Measurements from ENCODE around the gene GFI1B. TPM values are rescaled to one million over a fixed set of nuclear protein-coding genes. Genes with fewer than 3 reads are reported as not detected.

Gene GFI1B
- 0.03 to 0.14 TPM (median 0.12 TPM) in 3 of 5 replicates, not detected in the others for total RNA-seq (2022; extraction: Qiagen RNA extraction)

DNA sequence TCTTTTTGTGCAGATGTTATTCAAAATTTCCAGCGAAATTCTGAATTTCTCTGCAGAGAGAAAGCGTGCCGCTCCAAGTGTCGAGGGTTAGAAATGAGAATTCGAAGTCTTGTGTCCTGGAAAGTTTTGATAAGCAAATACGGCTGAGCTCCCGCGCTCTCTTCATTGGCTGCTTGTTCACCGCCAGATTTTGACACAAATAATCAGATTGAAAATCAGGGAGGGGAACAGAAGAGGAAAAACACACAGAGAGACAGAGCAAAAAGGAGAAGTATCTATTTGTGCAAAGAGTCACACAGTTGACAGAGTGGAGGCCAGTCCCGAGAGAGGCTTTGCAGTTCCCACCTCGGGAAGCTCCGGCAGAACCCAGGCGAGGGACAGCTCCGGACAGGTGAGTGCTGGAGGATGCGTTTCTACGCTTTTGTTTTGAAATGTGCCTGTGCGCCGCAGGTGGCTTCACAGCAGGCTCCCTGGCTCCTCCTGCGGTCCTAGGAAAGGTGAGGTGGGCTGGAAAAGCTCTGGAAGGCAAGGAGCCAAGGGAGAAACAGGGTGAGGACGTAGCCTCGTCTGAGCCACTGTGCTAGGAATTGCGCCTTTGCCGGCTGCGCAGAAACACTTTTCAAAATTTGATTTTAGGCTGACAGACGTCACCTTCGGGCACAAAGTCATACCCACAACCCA lies at the start of gene GFI1B:
TSS of gene GFI1B (plus strand) at position 244 of the 681 bp plus-strand sequence. CDS start 7,985 bp downstream, outside the sequence.

DNA sequence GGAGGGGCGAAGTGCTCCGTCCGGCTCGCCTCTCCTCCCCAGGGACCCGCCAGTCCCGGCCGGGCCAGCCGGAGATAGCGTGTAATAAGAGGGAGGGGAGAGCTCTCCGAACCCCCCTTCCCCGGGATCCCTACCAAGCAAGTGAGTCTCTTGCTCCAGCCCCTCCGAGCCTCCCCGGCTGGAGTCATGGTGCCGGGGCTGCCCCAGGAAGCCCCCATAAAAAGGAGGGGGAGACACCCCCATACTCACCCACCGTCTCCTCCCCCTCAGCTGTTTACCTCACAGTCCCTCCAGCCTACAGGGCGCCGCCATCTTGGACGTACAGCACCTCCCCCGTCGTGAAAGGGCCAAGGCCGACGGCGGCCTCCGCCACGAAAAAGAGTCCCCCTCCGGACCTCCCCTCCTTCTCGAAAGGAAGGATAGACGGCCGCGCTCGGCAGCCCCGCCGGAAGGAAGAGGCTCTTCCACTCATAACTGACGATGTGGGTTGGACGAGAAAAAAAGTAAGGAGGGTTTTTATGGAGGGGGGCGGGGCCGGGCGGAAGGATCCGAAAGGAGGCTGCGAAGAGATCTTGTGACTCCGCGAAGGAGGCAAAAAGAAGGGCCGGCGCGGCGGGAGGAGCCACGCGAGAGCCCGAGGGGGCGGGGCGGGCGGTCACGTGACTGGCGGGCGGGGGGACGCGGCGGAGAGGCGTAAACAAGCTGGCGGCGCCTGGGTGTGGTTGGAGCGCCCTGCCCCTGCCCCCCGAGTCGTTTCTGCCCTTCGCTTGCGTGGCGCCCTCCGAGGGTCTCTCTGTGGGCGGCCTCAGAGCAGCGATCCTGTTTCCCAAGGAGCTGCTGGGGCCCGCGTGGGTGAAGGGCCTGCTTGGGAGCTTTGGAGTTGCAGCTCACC lies 34.0 kb upstream of the GFI1B start, which contains the start of gene TSC1:
TSS of gene TSC1 (minus strand) at position 323 of the 892 bp plus-strand sequence. CDS start 15,744 bp downstream, outside the sequence.

DNA sequence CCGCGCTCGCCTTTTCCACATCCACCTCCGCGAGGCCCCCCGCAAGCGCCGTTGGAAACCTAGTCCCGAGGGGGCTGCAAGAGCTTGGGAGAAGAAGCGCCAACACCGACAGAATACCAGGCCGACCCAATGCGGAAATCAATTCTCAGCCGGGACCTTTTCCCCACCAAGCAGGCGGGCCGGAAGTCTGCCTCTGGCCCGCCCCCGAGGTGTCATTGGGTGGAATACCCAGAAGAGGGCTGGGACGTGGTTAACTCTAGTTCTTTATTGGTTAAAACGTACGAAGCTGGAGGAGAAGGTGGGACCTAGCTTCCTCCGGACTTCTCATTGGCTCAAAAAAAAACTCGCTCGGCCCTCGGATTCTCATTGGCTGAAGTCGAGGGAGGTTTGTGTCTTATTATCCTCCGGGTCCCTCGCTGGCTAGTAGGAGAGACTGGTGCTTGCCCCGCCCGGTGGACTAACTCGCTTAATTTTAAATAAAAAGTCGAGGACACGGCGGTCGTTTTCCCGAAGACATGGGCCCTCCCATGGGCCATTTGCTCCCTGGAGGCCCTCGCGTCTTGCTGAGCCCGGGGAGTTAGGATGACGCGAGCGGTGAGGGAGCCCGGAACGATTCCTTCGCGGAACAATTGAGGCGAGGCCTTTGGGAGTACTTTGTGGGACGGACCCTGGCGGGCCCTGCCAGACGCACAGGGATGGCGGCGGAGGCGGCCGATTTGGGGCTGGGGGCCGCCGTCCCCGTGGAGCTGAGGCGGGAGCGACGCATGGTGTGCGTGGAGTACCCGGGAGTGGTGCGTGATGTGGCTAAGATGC lies 52.0 kb downstream of the GFI1B start, which contains the start of gene GTF3C5:
TSS of gene GTF3C5 (plus strand) at position 681 of the 813 bp plus-strand sequence. CDS start at position 696, 15 bp downstream.

Other genes starting within 250 kb of the GFI1B start
- 0.81 to 1.4 TPM (median 0.96 TPM) in 5 replicates for gene AK8, start 100.4 kb upstream of the GFI1B start, total RNA-seq (2022; extraction: Qiagen RNA extraction)
- gene SPACA9, start 99.8 kb upstream of the GFI1B start, total RNA-seq (2022; extraction: Qiagen RNA extraction) = 4.8 to 5.2 TPM (median 5.1 TPM) in 5 replicates
- gene TSC1, start 34.1 kb upstream of the GFI1B start, total RNA-seq (2022; extraction: Qiagen RNA extraction) = 14.9 to 19.5 TPM (median 16.1 TPM) in 5 replicates
- 56.9 to 72.3 TPM (median 67.6 TPM) in 5 replicates for gene GTF3C5, start 52.3 kb downstream of the GFI1B start, total RNA-seq (2022; extraction: Qiagen RNA extraction)
- 0.50 to 0.75 TPM (median 0.65 TPM) in 5 replicates for gene CEL, start 83.3 kb downstream of the GFI1B start, total RNA-seq (2022; extraction: Qiagen RNA extraction)
- gene RALGDS, start 142.5 kb downstream of the GFI1B start, total RNA-seq (2022; extraction: Qiagen RNA extraction) = 18.7 to 29.5 TPM (median 28.0 TPM) in 5 replicates
- gene GBGT1, start 185.2 kb downstream of the GFI1B start, total RNA-seq (2022; extraction: Qiagen RNA extraction) = 1.3 to 3.0 TPM (median 2.6 TPM) in 5 replicates
- gene OBP2B, start 230.6 kb downstream of the GFI1B start, total RNA-seq (2022; extraction: Qiagen RNA extraction) = not detected in 5 replicates

Measured in A549 treated with CORT108297 at 1 μM for 4 hours (cell line).